Endothelial cell of umbilical vein (primary cell): ENCODE data around the gene SDCCAG8.

Experiments used
- EZH2 ChIP-seq: IDR thresholded peaks from 2 replicates; pipeline ENCODE4 v1.6.1; 2012; ENCODE audit warnings: borderline replicate concordance, low read depth, mild to moderate bottlenecking, moderate library complexity, low read length, inconsistent platforms; ENCODE audit not compliant: severe bottlenecking
- POLR2A ChIP-seq: IDR thresholded peaks from 2 replicates; pipeline ENCODE4 v1.6.1; 2012; ENCODE audit warnings: low read depth, mild to moderate bottlenecking, control low read depth, low read length
- POLR2AphosphoS5 ChIP-seq: IDR thresholded peaks from 2 replicates; pipeline ENCODE4 v1.6.1; 2012; ENCODE audit warnings: low read depth, mild to moderate bottlenecking, control low read depth, low read length, moderate library complexity; ENCODE audit not compliant: insufficient read depth
- TF ChIP-seq, protein P1 (sequence below), 2 donors: IDR thresholded peaks; 1 replicate in 1 of 2; 2 replicates in 1 of 2; pipeline ENCODE4 v1.5.1; 2011; ENCODE audit warnings: low read length in 2 of 2, mild to moderate bottlenecking in 2 of 2, moderate library complexity in 2 of 2, control low read depth in 1 of 2, inconsistent platforms in 1 of 2, low read depth in 1 of 2; ENCODE audit not compliant: insufficient read depth in 1 of 2; ENCODE audit errors: extremely low read depth in 1 of 2

- TF ChIP-seq, protein P1, sequence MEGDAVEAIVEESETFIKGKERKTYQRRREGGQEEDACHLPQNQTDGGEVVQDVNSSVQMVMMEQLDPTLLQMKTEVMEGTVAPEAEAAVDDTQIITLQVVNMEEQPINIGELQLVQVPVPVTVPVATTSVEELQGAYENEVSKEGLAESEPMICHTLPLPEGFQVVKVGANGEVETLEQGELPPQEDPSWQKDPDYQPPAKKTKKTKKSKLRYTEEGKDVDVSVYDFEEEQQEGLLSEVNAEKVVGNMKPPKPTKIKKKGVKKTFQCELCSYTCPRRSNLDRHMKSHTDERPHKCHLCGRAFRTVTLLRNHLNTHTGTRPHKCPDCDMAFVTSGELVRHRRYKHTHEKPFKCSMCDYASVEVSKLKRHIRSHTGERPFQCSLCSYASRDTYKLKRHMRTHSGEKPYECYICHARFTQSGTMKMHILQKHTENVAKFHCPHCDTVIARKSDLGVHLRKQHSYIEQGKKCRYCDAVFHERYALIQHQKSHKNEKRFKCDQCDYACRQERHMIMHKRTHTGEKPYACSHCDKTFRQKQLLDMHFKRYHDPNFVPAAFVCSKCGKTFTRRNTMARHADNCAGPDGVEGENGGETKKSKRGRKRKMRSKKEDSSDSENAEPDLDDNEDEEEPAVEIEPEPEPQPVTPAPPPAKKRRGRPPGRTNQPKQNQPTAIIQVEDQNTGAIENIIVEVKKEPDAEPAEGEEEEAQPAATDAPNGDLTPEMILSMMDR (IDR thresholded peaks at IDR 0.05; ENCODE audit: extremely low read depth in 1 of 2, insufficient read depth in 1 of 2, low read depth in 1 of 2, low read length in 2 of 2): no peak
- no peak for TF ChIP-seq POLR2AphosphoS5
- no peak for TF ChIP-seq EZH2
- TF ChIP-seq POLR2A: no peak
Measured at GRCh38 chr1:243469497-243469896, 213.7 kb downstream of the SDCCAG8 start.
